Suppressor macrophage treated with lipopolysaccharide for 1 hour (primary cell): ENCODE results near the gene PNMT.

ENCODE experiments used
- DNase-seq, 3 donors: peaks; one replicate each; pipeline ENCODE4 v3.0.0-alpha.2; 2020 to 2022

Gene PNMT

DNA sequence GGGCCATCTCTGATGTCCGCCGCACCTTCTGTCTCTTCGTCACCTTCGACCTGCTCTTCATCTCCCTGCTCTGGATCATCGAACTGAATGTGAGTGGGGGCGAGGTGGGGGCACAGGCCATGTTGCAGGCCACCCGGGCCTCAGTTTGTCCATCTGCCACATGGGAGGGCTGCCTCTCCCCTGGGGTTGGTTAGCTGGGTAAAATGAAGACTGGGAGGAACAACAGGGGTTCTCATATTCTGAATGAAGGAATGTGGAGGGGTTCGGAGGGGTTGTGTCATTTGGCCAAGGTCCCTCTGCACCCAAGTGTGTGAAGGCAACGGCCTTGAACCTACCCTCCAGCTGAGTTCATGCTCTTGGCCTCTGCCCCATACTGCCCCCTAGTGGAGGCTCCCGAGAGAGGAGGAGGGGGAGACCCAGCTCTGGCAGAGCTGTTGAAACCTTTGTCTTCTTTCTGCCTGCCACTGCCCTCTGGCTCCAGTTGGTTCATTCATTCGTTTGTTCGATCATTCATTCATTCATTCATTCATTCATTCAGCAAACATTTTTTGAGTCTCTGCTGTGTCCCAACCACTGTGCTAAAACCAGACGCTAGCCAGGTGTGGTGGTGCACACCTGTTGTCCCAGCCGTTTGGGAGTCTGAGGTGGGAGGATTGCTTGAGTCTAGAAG, 14.5 kb upstream of the PNMT start:
- DNase-seq = peak; percentile 81 to 92 (median 85)

DNA sequence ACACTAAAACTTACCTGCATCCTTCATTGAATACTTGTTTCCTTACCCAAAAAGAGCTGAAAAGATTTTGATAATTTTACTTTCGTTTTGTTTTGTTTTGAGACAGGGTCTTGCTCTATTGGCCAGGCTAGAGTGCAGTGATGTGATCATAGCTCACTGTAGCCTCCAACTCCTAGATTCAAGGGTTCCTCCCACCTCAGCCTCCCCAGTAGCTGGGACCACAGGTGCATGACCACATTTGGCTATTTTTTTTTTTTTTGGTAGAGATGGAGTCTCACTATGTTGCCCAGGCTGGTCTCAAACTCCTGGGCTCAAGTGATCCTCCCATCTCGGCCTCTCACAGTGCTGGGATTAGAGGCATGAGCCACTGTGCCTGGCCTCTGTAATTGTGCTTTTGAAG, 13.1 kb upstream of the PNMT start:
- DNase-seq = no peak

DNA sequence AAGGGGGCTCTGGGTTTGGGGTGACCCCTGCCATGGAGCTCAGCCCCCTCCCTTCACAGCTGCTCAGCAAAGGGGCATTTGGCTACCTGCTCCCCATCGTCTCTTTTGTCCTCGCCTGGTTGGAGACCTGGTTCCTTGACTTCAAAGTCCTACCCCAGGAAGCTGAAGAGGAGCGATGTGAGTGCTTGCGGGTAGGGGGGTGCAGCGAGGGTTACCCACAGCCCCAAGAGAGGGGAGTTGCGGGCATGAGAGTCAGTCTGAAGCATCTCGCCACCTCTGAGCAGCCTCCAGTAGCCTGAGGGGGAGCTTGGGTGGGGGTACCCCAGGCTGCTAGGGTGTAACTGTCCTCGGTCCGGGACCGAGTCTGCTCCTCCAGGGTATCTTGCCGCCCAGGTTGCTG, 9.9 kb upstream of the PNMT start:
- DNase-seq = no peak

DNA sequence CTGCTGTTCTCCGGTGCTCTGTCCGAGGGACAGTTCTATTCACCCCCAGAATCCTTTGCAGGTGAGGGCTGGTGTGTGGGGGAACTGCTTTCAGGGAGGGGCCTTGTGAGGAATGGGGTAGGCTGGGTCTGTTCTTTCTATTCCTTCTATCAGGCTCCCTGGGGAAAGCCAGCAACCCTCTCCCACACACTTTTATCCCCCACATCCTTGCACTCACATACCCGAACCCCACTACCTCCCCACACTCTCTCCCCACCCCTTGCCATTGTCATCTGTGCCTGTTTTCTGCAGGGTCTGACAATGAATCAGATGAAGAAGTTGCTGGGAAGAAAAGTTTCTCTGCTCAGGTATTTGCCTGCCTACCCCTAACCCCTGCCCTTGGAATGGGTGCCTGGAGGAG, 9.5 kb upstream of the PNMT start:
- DNase-seq = no peak

DNA sequence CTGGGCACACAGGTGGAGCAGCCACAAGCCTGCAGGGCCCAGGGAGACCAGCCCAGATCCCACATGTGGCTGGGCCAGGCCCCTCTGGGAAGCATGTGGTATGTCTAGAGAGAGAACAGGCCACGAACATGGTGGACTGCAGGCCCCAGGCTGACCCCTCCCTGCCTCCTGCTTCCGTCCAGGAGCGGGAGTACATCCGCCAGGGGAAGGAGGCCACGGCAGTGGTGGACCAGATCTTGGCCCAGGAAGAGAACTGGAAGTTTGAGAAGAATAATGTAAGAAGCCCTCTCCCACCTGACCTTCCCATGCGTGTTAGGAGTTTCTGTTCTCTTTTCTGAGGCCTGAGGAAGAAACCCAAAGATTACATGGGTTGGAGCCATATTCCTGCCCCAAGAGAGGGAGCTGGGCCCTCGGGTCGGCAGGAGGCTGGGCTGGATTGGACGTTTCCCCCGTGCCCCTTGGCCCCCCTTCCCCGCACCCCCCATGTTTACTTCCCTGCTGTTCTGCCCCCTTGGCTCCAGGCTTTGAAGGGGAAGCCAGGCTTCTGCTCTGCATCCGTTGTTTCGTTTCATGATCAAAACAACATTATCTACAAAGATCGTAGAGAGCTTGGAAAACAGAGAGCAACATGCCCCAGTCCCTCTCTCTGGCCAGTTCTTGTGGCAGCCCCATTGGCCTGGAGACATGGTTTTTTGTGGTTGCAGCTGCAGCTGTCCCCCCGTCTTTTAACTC, 8.8 kb upstream of the PNMT start:
- peak; percentile 48 to 53 (median 49) for DNase-seq

DNA sequence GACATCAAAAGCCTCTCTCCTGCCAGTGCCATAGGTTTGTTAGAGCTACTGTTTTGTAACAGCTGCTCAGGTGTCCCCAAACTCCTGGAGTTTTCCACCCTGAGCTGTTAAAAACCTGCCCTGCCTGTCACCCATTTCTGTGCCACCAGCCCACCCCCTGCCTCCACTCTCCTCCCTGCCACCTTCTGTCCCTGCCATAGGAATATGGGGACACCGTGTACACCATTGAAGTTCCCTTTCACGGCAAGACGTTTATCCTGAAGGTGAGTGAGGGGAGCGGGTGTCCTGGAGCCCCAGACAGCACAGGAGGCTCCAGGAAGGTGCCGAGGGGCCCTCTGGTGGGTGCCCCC, 8.3 kb upstream of the PNMT start:
- no peak for DNase-seq

DNA sequence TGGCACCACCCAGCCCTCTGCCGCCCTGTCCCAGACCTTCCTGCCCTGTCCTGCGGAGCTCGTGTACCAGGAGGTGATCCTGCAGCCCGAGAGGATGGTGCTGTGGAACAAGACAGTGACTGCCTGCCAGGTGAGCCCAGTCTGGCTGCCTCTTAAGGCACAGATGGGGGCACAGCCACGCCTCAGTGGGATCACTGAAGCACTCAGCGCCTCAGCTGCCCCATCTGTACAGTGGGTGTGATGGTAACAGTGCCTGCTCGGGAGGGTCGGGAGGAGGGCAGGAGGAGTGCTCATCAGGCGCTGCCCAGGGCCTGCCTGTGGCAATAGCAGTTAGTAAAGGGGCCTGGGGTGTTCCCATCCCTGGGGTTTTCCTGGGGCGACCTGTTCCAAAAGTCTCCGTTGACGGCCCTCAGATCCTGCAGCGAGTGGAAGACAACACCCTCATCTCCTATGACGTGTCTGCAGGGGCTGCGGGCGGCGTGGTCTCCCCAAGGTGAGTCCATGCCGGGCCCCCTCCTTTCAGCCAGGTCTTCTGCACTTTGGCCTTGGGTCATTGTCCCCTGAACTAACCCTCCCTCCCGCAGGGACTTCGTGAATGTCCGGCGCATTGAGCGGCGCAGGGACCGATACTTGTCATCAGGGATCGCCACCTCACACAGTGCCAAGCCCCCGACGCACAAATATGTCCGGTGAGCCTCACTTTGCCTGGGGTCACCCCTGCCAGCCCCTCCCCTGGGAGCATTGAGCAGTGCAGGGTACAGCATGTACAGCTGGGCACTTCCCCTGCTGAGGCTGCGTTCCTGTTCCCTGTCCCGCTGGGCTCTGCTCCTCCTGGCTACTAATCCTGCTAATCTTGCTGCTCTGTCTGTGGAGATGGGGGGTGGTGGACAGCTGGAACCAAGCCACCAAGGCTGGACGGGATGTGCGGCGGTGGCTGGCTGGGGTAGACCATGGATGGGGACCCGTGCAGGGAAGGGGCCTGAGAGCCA, 7.6 kb upstream of the PNMT start:
- DNase-seq = no peak

DNA sequence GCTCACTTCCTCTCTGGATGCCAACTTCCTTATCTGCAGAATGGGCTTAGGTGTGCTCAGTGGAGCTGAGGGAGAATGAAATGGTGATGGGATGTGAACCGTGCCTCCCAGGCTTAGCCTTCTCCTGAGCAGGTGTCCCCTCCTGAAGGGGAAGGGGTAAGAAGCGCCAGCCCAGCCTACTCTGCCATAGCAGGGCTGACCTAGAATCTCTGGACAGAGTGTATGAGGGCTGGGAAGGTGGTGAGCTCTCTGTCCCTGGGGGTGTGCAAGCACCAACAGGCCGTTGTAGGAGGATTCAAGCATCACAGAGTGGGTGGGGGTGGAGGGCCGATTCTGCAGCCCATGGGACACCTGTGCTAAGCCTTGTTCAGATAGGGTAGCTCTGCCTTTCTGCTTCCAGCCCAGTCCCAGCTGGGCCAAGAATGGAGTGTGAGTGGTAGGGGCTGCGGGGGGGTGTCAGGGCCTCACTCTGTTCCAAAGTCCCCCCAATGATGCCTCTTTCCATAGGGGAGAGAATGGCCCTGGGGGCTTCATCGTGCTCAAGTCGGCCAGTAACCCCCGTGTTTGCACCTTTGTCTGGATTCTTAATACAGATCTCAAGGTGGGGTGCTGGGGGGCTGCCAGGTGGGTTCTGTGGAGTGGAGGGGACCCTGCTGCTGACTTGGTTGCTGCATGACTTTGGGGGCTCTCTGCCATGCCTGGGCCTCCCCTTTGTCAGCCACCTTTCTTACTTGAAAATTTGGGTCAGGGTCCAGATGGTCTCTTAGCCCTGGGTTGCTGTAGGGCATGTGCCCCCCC, 6.3 kb upstream of the PNMT start:
- no peak for DNase-seq

DNA sequence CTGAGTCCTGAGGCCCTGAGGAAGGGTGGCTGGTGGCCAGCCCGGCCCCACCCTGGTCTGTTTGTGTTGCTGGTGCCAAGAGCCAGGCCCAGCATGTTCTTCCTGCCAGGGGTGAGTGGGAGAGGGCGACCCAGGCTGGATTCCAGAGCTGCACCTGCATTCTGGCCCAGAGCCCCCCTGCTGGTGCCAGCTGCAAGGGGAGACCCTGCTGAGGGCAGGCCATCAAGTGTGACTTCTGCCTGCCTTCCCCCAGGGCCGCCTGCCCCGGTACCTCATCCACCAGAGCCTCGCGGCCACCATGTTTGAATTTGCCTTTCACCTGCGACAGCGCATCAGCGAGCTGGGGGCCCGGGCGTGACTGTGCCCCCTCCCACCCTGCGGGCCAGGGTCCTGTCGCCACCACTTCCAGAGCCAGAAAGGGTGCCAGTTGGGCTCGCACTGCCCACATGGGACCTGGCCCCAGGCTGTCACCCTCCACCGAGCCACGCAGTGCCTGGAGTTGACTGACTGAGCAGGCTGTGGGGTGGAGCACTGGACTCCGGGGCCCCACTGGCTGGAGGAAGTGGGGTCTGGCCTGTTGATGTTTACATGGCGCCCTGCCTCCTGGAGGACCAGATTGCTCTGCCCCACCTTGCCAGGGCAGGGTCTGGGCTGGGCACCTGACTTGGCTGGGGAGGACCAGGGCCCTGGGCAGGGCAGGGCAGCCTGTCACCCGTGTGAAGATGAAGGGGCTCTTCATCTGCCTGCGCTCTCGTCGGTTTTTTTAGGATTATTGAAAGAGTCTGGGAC, 5.5 kb upstream of the PNMT start:
- no peak for DNase-seq

DNA sequence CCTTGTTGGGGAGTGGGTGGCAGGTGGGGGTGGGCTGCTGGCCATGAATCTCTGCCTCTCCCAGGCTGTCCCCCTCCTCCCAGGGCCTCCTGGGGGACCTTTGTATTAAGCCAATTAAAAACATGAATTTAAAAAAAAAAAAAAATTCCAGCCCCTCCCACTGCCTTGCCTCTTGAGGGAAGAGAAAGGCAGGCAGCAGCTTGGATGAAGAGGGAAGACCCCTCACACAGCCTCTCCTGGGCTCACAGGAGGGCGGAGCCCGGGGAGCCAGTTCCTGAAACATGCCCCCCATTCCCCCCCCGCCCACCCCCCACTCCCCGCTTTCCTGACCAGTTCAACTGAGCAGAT, 4.9 kb upstream of the PNMT start:
- DNase-seq = no peak

DNA sequence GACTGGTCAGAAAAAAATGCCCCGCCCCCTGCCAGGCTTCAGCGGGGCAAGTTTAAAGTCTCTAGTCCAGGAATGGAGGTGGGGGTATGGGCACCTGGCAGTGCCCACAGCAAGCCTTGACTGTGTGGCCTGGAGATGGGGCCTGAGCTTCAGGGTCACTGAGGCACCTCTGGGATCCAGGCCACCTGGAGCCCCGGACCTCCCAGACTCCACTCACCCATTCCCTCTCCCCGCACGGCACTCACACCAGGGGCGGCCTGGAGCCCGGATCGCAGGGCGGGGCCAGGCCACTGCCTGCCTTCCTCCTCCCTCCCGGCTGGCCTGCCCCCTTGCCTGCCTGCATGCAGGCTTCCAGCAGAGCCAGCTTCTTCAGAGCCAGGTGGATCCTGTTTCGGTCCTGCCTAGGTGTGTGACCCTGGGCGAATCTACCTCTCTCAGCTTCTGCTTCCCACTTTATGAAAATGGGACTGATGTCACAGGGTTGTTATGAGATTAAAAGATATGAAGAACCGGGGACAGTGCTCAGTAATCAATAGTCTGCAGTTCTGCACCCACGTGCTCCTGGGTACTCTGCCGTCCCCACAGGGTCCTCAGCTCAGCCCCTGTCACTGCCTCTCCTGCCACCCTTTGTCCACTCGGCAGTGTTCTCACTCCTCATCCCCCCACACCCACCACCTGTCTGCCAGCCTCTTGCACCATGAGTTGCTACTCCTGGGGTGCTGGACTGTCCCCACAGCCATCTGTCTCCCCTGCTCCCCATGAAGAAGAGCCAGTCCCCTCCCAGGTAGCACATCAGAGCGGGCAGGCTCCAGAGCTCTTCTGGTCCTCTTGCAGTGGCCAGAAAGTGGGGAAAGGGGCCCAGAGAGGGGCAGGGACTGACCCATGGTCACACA, 4.3 kb upstream of the PNMT start:
- DNase-seq = no peak

DNA sequence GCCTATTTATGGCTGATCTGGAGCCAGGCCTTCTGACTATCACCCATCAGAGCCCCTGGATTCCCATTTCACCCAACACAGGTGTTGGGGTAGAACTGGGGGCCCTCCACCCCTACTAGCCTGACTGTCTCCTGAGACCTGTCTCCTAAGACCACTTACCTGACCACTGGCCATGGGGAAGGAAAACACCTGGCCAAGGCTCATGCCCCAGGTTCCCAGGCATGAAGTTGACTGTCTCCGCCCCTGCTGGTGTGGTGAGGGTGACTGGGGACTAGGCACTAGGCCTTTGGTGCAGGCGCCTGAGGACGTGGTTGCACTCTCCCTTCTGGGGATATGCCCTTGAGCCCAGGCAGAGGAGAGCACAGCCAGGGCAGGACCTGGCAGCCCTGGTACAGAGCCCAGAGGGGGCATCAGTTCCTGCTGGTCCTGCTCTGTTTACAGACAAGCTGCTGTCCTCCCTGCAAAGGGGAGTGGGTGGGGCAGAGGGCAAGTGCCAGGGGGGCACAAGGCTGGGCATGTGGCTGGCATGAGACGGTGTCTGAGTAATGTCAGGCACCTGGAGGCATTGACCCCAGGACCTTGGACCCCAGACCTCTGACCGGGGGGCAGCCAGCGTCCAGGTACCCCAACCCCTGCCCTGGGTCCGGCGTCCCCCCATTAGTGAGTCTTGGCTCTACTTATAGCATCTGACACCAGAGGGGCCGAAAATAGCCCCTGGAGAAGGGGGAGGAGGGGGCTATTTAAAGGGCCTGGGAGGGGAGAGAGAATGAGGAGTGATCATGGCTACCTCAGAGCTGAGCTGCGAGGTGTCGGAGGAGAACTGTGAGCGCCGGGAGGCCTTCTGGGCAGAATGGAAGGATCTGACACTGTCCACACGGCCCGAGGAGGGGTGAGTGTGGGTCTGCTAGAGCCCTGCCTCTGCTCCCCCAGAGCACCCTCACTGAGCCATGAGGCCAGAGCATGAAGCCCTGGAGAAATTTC, 3.4 kb upstream of the PNMT start, which contains the start of gene TCAP:
Gene TCAP (plus strand): TSS at position 769 of the 981 bp plus-strand sequence. CDS start 11 bp downstream, at position 780.
- no peak for DNase-seq

DNA sequence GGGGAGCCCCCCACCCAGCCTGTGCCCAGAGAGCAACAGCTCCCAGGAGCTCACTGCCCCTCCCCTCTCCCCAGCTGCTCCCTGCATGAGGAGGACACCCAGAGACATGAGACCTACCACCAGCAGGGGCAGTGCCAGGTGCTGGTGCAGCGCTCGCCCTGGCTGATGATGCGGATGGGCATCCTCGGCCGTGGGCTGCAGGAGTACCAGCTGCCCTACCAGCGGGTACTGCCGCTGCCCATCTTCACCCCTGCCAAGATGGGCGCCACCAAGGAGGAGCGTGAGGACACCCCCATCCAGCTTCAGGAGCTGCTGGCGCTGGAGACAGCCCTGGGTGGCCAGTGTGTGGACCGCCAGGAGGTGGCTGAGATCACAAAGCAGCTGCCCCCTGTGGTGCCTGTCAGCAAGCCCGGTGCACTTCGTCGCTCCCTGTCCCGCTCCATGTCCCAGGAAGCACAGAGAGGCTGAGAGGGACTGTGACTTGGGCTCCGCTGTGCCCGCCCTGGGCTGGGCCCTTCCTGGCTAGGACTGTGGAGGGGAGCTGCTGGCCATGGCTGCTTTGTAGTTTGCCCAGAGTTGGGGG, 2.5 kb upstream of the PNMT start:
- DNase-seq = no peak

DNA sequence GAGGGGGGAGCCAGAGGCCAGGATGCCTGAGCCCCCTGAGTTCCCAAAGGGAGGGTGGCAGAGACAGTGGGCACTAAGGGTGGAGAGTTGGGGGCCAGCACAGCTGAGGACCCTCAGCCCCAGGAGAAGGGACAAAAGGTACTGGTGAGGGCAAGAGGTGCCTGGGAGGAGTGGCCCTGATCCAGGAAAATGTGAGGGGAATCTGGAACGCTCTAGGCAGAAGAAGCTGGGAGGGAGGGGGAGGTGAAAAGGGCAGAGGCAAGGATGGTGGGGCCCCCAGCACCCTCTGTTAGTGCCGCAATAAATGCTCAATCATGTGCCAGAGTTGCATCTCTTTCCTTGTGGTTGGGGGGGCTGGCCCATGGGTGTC, 2.0 kb upstream of the PNMT start:
- no peak for DNase-seq

DNA sequence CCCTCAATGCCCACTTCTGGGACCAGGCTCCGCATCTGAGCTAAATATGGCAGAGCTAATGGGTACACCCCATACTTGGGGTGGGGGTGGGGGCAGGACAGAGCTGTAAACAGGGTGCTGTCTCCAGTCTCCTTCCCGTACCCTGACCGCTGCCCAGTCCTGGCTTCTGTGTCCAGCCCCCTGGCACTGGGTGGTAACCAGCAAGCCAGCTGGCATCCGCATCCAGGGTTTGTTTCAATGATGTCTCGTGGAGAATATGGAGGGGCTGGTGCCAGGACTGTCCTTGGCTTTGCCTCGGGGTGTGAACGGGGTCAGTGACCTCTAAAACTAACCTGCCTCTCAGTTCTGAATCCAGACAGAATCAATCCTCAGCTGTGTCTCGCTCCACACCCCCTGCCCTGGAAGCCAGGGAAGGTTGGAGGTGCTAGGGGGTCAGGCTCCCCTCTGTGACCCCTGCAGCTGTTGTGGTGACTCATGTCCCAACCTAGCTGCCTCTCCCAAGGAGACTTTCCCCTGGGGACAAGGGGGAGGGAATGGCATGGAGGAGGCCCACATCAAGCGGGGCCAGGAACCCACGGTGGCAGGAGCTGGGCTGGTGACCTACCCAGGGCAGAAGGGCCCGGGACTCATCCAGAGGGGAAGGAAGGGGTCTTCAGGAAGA, 1.5 kb upstream of the PNMT start:
- no peak for DNase-seq

DNA sequence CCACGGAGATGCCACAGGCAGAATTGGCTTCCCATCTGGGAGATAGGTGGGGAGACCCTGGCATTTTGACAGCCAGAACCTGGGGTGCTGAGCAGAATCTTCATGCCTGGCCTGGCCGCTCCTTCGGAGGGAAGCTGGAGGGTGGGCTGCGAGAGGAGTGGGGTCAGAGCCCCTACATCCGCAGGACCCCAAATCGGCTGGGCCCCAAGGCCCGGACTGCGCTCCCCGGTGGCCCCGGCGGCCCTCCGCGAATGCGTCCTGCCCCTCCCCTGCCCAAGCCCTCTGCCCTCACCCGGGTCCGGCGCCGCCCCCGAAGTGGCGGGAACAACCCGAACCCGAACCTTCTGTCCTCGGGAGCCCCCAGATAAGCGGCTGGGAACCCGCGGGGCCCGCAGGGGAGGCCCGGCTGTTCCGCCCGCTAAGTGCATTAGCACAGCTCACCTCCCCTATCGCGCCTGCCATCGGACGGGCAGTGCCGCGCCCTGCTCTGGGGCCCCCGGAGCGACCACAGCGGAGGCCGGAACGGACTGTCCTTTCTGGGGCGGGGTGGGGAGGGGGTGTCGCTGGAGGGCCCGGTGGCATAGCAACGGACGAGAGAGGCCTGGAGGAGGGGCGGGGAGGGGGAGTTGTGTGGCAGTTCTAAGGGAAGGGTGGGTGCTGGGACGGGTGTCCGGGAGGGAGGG, 850 bp upstream of the PNMT start:
- DNase-seq = no peak

DNA sequence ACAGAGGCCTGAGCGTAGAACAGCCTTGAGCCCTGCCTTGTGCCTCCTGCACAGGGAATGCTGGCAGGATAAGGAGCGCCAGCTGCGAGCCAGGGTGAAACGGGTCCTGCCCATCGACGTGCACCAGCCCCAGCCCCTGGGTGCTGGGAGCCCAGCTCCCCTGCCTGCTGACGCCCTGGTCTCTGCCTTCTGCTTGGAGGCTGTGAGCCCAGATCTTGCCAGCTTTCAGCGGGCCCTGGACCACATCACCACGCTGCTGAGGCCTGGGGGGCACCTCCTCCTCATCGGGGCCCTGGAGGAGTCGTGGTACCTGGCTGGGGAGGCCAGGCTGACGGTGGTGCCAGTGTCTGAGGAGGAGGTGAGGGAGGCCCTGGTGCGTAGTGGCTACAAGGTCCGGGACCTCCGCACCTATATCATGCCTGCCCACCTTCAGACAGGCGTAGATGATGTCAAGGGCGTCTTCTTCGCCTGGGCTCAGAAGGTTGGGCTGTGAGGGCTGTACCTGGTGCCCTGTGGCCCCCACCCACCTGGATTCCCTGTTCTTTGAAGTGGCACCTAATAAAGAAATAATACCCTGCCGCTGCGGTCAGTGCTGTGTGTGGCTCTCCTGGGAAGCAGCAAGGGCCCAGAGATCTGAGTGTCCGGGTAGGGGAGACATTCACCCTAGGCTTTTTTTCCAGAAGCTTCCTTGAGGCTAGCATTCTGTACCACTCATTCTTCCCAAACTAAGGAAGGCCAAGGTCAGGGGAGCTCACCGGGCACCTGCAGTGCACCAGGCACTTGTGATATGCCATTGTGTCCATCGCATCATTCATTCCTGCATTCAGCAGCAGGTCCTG, 1.9 kb downstream of the PNMT start:
- DNase-seq = no peak
